D341Med (cell line): ENCODE data around the gene AKT2.

Source experiments
- DNase-seq: peaks from one replicate; pipeline ENCODE4 v3.0.0; 2012; ENCODE audit warnings: low spot score

Gene AKT2

DNA sequence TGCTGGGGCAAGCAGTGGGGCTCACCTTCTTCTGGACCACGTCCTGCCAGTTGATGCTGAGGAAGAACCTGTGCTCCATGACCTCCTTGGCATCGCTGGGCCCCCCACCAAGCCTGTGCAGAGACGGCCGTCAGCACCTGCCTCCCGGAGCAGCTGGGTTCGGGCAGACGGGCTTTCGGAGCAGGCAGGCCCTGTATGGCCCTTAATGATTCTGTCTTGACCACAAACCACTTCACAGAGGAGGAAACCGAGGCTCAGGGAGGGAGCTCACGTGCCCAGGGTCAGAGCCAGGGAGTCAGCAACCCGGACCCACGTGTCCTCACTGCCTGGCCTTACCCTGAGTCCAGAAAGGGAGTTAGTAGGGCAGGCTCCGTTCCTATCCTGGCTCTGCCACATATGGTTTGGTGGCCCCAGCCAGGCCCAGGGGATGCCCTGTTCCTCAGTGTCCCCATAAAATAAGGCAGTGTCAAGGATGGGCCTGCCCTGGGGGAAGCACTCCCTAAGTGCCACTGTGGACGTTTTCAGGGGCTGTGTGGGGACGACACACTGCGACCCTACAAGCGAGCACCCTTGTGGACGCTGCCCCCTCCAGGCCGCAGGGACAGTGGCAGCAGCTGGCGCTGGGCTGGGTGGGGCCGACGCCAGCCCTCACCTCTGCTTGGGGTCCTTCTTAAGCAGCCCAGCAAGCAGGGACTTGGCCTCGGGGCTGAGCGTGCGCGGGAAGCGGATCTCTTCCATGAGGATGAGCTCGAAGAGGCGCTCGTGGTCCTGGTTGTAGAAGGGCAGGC lies 49.7 kb downstream of the AKT2 start:
- no peak for DNase-seq

DNA sequence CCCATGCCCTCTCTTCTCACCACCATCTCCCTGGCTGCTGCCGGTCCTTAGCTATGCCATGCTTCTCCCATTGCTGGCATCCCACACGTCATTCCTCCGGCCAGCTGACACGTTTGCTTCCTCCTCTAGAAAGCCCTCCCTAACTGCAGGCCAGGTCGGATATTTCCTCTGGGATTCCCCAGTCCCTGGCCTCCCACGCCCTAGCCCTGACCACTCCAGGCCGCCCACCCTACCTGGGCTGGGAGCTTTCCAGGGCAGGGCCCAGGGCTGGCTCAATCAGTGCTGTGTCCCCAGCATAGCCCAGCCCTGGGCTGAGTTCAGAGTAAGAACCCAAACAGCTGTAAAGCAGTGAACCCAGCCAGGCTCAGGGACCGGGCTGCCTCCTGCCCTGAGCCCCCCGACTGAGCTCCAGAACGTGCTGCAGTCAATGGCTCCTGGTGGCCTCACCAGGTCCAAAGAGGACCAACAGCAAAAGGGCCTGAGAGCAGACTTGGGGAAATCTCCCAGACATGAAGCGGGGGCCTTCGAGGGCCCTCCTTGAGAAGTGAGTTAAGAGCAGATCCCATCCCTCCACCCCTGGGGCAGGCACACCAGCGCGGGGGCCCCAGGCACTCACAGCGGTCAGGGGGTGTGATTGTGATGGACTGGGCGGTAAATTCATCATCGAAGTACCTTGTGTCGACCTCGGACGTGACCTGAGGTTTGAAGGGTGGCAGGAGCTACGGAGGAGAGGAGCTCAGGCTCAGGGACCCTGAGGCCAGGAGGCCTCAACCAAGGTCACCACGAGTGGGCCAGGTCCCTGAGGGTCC lies 50.5 kb downstream of the AKT2 start:
- no peak for DNase-seq

GRCh38 chr19:40233811-40234389 lies 51.2 kb downstream of the AKT2 start:
- DNase-seq = no peak

DNA sequence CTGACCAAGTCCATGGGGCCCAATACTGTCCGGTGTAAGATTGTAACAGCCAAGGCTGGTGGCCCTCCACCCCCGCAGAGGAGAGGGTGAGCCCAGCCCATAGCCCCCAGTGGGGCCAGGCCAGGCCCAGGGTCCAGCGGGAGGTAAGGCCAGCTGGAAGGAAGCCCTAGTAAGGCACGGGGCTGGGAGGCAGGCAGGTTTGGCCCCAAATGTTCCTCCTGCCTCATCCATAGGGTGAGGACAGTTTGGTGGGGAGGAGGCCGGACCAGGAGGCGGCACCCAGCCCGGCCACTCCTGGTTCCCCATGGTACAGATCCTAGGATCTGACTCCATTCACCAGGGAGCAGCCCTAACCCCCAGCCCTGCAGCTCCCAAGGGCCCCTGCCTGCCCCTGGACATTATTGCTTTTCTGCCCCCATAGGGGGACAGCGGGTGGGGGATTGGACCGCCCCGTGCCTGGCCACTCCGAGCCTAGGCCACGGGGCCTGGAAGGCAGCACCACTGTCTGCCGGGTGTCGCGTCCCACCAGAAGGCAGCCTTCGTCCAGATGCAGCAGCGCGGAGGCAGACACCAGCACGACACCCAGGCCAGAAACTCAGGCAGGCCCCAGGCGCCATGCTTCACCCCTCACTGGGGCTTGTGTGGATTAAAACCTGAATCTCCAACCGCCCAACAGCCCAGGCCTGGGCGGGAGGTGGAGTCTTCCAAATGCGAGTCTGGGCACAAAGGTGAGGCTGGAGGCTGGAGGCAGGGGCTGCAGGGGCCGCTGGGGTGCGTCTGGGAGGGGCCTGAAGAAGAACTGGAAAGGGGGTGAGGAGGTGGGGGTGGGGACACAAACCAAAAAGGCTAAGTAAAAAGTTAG lies 52.0 kb downstream of the AKT2 start:
- DNase-seq = no peak

DNA sequence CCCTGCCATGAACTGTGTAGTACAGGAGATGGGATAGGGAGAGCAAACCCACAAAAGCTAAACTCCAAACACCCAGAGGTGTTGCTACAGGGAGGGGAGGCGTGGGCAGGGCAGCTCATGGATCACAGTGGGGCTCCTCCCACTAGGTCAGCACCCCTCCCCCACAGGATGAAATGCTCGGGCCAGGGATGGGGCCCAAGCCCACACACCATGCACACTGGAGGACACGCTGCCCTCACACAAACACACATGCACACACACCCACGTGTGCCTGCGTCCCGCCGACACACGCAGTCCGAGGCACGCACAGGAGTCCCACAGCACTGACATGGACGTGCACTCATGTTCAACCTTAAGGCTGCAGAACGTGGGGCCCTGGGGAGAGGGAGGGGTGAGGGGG lies 52.7 kb downstream of the AKT2 start:
- DNase-seq = no peak

- no peak for DNase-seq
These were observed 53.4 kb downstream of the AKT2 start for GRCh38 chr19:40231544-40232424.

GRCh38 chr19:40231057-40231456 lies 54.1 kb downstream of the AKT2 start:
- DNase-seq = no peak

- no peak for DNase-seq
These were observed 55.2 kb downstream of the AKT2 start for GRCh38 chr19:40229926-40230417.

DNA sequence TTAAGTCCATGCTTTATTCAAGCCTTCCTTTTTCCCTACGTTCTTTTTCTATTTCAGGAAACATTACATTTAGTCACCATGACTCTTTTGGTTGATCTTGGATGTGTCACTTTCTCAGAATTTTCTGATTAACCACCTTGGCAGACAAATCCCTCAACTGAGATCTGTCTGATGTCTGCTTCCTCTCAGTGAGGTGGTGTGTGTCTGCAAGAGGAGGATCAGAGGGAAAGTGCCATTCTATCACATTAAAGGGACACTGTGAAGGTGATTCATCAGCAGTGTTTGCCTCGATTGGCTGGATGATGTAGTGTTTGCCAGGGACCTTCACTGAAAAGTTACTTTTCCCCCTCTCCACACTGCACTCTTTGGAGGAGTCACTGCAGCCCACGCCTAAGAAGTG lies 55.7 kb downstream of the AKT2 start:
- no peak for DNase-seq

- DNase-seq = no peak
These were observed 56.3 kb downstream of the AKT2 start for GRCh38 chr19:40228863-40229262.

DNA sequence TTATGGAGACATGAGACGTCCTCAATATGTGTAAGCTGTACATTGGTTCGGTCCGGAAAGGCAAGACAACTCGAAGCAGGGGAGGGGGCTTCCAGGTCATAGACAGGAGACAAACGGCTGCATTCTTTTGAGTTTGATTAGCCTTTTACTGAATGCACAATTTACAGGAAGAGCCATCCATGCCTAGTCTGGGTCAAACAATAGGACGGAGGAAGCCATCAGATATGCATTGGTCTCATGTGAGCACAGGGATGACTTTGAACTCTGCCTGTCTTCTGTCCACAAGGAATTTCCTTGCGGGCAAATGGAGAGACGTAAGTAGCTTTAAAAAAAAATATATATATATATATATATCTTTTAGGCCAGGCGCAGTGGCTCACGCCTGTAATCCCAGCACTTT lies 56.8 kb downstream of the AKT2 start:
- no peak for DNase-seq

GRCh38 chr19:40225440-40226305 lies 59.5 kb downstream of the AKT2 start:
- DNase-seq = no peak

GRCh38 chr19:40224342-40225150 lies 60.6 kb downstream of the AKT2 start:
- DNase-seq = no peak

DNA sequence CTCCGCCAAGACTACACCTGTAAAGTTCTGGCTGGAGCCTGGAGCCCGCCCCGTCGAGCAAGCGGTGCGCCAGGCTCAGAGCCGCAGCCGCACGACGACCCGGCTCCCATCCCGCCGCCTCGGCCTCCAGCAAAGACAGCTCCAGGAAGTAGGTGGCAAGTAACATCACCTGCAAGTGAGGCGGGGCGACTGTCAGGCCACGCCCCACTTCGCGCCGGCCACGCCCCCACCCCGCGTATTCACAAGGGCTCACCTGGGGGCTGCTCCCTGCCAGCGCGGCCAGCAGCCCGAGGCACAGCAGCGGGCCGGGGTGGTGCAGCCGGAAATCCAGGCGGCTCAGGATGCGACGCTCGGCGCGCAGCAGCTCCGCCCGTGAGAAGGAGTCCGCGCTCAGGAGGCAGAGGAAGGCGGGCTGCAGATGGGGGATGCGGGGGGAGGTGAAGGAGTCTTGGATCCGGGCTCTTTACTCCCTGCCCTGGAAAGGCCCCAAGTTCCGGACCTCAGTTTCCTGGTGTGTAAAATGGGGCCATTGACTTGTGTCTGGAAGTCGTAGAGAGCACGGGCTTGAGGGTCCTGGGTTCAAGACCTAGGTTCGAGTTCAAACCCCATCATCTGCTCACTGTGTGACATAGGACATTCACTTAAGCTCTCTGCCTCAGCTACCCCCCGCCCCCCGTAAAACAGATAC lies 61.9 kb downstream of the AKT2 start:
- DNase-seq = no peak

GRCh38 chr19:40221858-40222619 lies 63.1 kb downstream of the AKT2 start:
- peak; percentile 84 for DNase-seq

- no peak for DNase-seq
These were observed 64.5 kb downstream of the AKT2 start for GRCh38 chr19:40220674-40221073.

GRCh38 chr19:40219721-40220276 lies 65.3 kb downstream of the AKT2 start:
- DNase-seq = no peak
